Kidney (tissue), 14 donors: Measurements from ENCODE around the gene HOXC4. TPM values are rescaled to one million over a fixed set of nuclear protein-coding genes. Genes with fewer than 3 reads are reported as not detected.
"Not testable (repeated sequence)": the region's sequence is repeated elsewhere in the genome, so short reads cannot be mapped to it uniquely, and the experiment has no call there.

Source experiments
- DNase-seq, 5 donors: peaks; one replicate each; pipeline ENCODE4 v3.0.0-alpha.2; 2013 to 2020
- FAIRE-seq: peaks from 2 replicates; lab custom pipeline; 2012; peaks lifted over from hg19 to GRCh38; lab: Jason Lieb, UNC
- H3K27ac ChIP-seq, 2 donors: one replicate each; pipeline ENCODE4 v1.7.0; 2013; ENCODE audit warnings: low read depth in 2 of 2, low read length in 2 of 2, inconsistent platforms in 1 of 2
- H3K27me3 ChIP-seq: one replicate; pipeline ENCODE4 v1.7.1; 2013; ENCODE audit warnings: low read length, inconsistent platforms; ENCODE audit not compliant: control insufficient read depth, insufficient read depth
- H3K36me3 ChIP-seq, 3 donors: one replicate each; pipeline versions ENCODE4 v1.7.0 to v1.7.1; 2013; ENCODE audit warnings: low read length in 3 of 3, control low read depth in 1 of 3, inconsistent platforms in 1 of 3; ENCODE audit not compliant: insufficient read depth in 3 of 3, control insufficient read depth in 2 of 3
- H3K4me1 ChIP-seq, 3 donors: one replicate each; pipeline versions ENCODE4 v1.7.0 to v1.7.1; 2013; ENCODE audit warnings: low read length in 3 of 3, inconsistent platforms in 1 of 3, low read depth in 1 of 3; ENCODE audit not compliant: control insufficient read depth in 2 of 3, insufficient read depth in 2 of 3
- H3K4me3 ChIP-seq, 3 donors: one replicate each; pipeline versions ENCODE4 v1.7.0 to v1.8.1; 2013; ENCODE audit warnings: low read length in 3 of 3, control low read depth in 1 of 3, inconsistent platforms in 1 of 3
- H3K9ac ChIP-seq, 3 donors: one replicate each; pipeline versions ENCODE4 v1.7.0 to v1.7.1; 2013; ENCODE audit warnings: low read length in 3 of 3, control low read depth in 1 of 3, inconsistent platforms in 1 of 3
- H3K9me3 ChIP-seq, 3 donors: one replicate each; pipeline versions ENCODE4 v1.7.0 to v1.7.1; 2013; ENCODE audit warnings: low read length in 3 of 3, control low read depth in 1 of 3, inconsistent platforms in 1 of 3; ENCODE audit not compliant: control insufficient read depth in 2 of 3, insufficient read depth in 1 of 3
- intact Hi-C: fragments of 100-400 bp; cut with DNase I; formaldehyde crosslinking; loops from one replicate; pipeline ENCODE4 v1.11.1; 2022
- polyA plus RNA-seq: library from polyadenylated mRNA; stranded (reverse); fragments of 350-450 nt; fragmentation: Illumina TruSeq; extraction: RNeasy Lipid Tissue Mini Kit (QIAGEN cat#74804); gene quantifications from one replicate; pipeline ENCODE4 v1.2.3, GENCODE V29; 2014; ENCODE audit warnings: low read depth, low replicate concordance; ENCODE audit not compliant: insufficient read depth
- total RNA-seq: library from RNA; stranded (reverse); fragmentation: NEBNext Ultra II Directional; extraction: Animal tissue kit (Norgen Biotek cat#: 25700); gene quantifications from one replicate; pipeline ENCODE4 v1.2.1, GENCODE V29; 2021
- TF ChIP-seq, protein P1 (sequence below): IDR thresholded peaks from 3 replicates; pipeline ENCODE4 v1.5.1; 2012; ENCODE audit warnings: mild to moderate bottlenecking, moderate library complexity, borderline replicate concordance; ENCODE audit not compliant: insufficient read depth; ENCODE audit errors: extremely low read depth
- donor health status: control.
- donor health status: control.
- donor health status: control.
- donor health status: control.
- donor health status: control.
- donor health status: DM: yes; HTN: yes; CAD: no.
- donor health status: Normal renal cell carcinoma (clear cell type).

Gene HOXC4
- total and polyA plus RNA-seq, 2 donors from 2014 or later, result 13.9 to 24.5 TPM

DNA sequence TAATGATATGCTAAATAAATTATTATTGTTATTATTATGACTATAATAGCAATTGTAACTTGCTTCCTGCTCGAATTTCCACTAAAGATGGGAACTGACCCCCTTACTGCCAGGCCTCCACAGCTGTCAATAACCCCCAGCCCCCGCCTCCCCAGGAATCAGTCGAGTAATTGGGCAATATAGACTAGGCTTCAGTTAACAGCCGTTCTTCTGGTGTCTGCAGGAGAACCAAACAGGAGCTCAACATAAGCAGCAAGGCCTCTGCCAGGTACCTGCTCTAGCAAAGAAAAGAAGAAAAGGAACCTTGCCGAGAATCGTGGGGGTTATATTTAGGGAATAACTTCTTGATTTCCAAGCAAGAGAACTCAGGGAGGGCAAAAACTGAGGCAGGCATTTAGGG is 21.8 kb downstream of the HOXC4 start:
- Histone ChIP-seq H3K9ac (no peak overlapping the region), H3K9me3 (no peaks in the 10 kb centered on the region), H3K36me3 (no peaks in the 10 kb centered on the region), H3K27me3 (no peaks in the 10 kb centered on the region), H3K4me1 (no peaks in the 10 kb centered on the region), H3K27ac (no peak overlapping the region), H3K4me3 (no peak overlapping the region)
- no peak for FAIRE-seq
- intact Hi-C loops, result no loop called here
- TF ChIP-seq, protein P1, sequence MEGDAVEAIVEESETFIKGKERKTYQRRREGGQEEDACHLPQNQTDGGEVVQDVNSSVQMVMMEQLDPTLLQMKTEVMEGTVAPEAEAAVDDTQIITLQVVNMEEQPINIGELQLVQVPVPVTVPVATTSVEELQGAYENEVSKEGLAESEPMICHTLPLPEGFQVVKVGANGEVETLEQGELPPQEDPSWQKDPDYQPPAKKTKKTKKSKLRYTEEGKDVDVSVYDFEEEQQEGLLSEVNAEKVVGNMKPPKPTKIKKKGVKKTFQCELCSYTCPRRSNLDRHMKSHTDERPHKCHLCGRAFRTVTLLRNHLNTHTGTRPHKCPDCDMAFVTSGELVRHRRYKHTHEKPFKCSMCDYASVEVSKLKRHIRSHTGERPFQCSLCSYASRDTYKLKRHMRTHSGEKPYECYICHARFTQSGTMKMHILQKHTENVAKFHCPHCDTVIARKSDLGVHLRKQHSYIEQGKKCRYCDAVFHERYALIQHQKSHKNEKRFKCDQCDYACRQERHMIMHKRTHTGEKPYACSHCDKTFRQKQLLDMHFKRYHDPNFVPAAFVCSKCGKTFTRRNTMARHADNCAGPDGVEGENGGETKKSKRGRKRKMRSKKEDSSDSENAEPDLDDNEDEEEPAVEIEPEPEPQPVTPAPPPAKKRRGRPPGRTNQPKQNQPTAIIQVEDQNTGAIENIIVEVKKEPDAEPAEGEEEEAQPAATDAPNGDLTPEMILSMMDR, result no peak
- no peak for DNase-seq

DNA sequence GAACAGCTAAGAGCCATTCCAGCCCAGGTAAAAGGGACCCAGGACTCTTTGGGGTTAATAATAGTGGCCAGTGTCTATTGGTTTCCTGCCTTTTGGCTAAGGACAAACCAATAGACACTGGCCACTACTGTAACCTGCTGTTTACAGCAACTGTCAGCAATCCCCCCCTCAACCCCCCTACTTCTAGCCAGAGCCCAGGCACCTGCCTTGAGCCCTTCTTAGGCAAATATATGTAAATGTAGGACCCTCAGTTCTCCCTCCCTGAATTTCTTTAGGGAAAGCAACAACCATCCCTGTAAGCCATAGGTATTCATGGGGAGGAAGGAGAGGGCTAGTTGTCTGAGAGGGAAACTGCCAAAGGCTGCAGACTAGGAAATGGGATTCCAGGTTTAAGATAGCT is 22.3 kb downstream of the HOXC4 start:
- H3K36me3 ChIP-seq, result no peaks in the 10 kb centered on the region
- H3K4me1 ChIP-seq, result no peaks in the 10 kb centered on the region
- no peak overlapping the region for H3K27ac ChIP-seq
- intact Hi-C loops, result no loop called here
- no peaks in the 10 kb centered on the region for H3K9me3 ChIP-seq
- no peak for FAIRE-seq
- no peak overlapping the region for H3K9ac ChIP-seq
- no peak overlapping the region for H3K4me3 ChIP-seq
- DNase-seq, result no peak
- H3K27me3 ChIP-seq, result no peaks in the 10 kb centered on the region
- TF ChIP-seq, protein P1, result no peak

DNA sequence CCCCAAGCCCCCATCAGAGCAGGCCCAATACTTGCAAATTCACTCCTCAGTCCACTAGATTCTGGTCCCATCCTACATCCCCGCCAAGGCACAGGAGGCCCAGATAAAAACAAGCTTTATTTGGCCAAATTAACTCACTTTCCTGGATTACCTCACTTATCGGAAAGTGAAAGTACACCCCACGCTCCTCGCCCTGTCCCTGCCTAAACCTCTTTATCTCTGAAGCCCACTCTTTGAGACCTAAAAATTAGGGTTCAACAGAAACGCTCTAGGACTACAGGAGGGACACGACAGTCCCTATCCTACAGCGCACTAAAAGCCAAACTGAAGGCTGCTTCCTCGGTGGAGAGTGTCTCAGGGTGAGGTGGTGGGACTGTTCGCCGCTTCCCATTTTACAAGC is 24.2 kb downstream of the HOXC4 start:
- H3K27ac ChIP-seq, result peak overlapping the region; percentile 51 to 53
- H3K9me3 ChIP-seq, H3K36me3 ChIP-seq, H3K4me1 ChIP-seq, H3K4me3 ChIP-seq, FAIRE-seq, intact Hi-C loops, H3K27me3 ChIP-seq: not testable (repeated sequence)
- peak overlapping the region in 1 of 3 donors; percentile 40 for H3K9ac ChIP-seq
- DNase-seq, result peak in 2 of 5 donors; percentile 21 to 31

DNA sequence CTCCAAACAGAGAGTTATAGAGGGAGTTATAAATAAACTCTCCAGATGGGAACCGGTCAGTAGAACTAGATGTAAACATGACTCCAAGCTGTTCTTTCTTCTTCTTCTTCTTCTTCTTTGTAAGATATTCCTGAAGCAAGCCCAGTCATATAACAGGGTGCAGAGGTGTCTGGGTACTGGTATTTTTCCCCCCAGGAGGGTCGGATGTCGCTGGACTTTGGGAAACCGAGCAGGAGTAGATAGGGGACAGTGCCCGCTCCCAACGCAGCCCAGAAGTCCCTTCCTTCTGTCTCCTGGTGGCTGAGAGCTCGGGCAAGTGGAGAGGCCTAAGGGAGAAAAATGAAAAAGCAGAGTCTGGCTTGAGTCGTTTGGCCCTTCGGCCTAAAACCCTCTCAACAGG is 25.5 kb downstream of the HOXC4 start:
- H3K27me3 ChIP-seq, H3K9me3 ChIP-seq, H3K36me3 ChIP-seq, intact Hi-C loops, H3K4me1 ChIP-seq, FAIRE-seq: not testable (repeated sequence)
- Histone ChIP-seq H3K4me3 (peak overlapping the region in 2 of 3 donors; percentile 11 to 37), H3K9ac (peak overlapping the region in 1 of 3 donors; percentile 44), H3K27ac (peak overlapping the region; percentile 76 to 81)
- peak in 1 of 5 donors; percentile 20 for DNase-seq

DNA sequence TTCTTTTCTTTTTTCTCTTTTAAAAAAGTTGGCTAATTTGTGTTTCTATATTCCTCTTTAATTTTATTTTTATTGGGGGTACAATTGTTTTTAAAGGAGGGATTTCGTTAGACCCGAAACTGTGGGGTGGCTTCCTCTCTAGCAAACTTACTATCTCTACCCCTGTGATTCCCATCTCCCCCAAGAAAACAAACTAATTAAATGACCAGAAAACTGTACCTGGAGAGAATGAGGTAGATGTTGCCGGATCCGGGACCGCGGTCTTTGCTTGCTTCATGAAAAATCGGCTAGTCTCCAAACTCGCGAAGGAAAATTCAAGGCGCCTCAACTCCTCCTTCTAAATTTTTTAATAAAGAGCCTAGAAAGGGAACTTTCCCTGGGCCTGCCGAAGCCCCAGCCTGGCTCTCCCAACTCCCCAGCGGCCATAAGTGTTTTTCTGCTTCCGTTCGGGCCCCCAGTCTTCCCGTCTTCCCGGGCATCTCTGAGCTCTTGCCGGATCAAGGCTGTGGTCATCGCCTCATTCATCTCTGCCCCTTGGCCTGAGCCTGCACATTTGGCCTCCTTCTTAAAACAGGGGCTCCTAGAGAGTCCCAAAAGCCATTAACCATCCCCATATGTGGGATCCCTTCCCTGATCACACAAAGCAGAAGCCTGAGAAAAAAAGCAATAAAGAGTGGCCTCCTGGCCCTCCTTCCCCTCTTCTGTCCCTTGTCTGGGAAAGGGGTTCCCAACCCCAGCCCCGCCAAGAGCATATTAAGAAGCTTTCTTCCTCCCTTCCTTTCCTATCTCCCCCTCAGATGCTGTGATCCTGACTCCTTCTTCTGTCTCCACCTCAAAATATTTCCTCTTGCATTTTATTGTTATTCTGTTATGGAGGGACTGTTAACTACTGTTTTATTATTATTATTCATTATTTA is 26.6 kb downstream of the HOXC4 start:
- Histone ChIP-seq H3K4me3 (peak overlapping the region in 2 of 3 donors; percentile 20 to 32), H3K27ac (peak overlapping the region; percentile 40 to 63), H3K9ac (peak overlapping the region in 1 of 3 donors; percentile 34)
- H3K27me3 ChIP-seq, DNase-seq, H3K36me3 ChIP-seq, intact Hi-C loops, FAIRE-seq, H3K4me1 ChIP-seq, H3K9me3 ChIP-seq: not testable (repeated sequence)

DNA sequence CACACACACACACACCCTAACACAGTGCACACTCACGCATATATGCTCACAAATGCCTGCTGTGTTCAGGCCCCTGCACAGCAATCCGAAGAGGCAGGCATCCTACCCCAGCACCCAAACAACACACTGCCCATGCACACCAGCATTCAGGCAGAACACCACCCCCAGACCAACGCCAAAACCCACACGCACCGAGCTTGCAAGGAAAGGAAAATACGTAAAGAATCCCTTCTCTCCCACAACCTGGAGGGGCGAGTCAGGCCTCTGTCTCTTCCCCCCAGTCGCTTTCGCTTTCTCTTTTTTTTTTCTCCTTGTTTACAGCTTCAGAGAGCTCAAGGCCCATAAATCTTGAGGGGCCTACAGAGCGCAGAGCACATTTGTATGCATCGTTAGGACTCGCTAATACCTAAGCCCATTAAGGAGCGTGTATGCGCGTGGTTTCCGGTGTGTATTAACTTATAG is 27.4 kb downstream of the HOXC4 start:
- H3K27ac ChIP-seq, result peak overlapping the region; percentile 71 to 89
- H3K9me3 ChIP-seq, intact Hi-C loops, H3K4me1 ChIP-seq, H3K27me3 ChIP-seq, H3K36me3 ChIP-seq, FAIRE-seq: not testable (repeated sequence)
- peak overlapping the region in 2 of 3 donors; percentile 12 to 22 for H3K9ac ChIP-seq
- DNase-seq, result peak in 4 of 5 donors; percentile 68 to 86 (median 80)
- H3K4me3 ChIP-seq, result peak overlapping the region; percentile 46 to 55 (median 48)
